Stomach (tissue), 4 donors: ENCODE measurements around the gene PRICKLE2.

Source experiments
- CTCF ChIP-seq, 7 experiments: fragments of 450-650 bp in 4 of 7; fragments of 200-600 bp in 3 of 7; sonication (generic) in 3 of 7; IDR thresholded peaks; one replicate each; pipeline ENCODE4 v1.5.1; 2016 to 2019; ENCODE audit warnings: antibody characterized with exemption in 7 of 7, control low read depth in 2 of 7, mild to moderate bottlenecking in 1 of 7
- EP300 ChIP-seq: sonication (generic); formaldehyde crosslinking; IDR thresholded peaks from one replicate; pipeline ENCODE4 v1.6.1; 2017; ENCODE audit warnings: antibody characterized with exemption
- POLR2AphosphoS5 ChIP-seq, 3 donors: sonication (generic); formaldehyde crosslinking; IDR thresholded peaks; one replicate each; pipeline ENCODE4 v1.6.1; 2016; ENCODE audit warnings: antibody characterized with exemption in 3 of 3

GRCh38 chr3:64176461-64176996, 48.7 kb downstream of the PRICKLE2 start:
- TF ChIP-seq CTCF (IDR thresholded peaks at IDR 0.05) = no peak
- TF ChIP-seq EP300 = no peak
- no peak for TF ChIP-seq POLR2AphosphoS5 (IDR thresholded peaks at IDR 0.05)
